ENCODE results near the gene PLSCR1.
A peak's percentile ranks its signal among the peaks of the same experiment; 100 is the strongest.
"Not testable (repeated sequence)": the region's sequence is repeated elsewhere in the genome, so short reads cannot be mapped to it uniquely, and the experiment has no call there.

Gene PLSCR1

DNA sequence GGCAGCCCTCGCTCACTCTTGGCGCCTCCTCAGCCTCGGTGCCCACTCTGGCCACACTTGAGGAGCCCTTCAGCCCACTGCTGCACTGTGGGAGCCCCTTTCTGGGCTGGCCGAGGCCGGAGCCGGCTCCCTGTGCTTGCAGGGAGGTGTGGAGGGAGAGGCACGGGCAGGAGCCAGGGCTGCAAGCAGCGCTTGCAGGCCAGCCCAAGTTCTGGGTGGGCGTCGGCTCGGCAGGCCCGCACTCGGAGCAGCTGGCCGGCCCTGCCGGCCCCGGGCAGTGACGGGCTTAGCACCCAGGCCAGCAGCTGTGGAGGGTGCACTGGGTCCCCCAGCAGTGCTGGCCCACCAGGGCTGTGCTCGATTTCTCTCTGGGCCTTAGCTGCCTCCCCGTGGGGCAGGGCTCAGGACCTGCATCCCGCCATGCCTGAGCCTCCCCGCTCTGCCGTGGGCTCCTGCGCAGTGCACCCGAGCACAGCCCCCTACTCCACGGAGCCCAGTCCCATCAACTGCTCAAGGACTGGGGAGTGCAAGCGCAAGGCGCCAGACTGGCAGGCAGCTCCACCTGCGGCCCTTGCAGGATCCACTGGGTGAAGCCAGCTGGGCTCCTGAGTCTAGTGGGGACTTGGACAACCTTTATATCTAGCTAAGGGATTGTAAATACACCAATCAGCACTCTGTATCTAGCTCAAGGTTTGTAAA is 47.1 kb downstream of the PLSCR1 start:
- DNase-seq; H3K27ac ChIP-seq (ENCODE audit: insufficient read depth in 1 of 2, low read depth in 1 of 2, low read length in 2 of 2, poor library complexity in 1 of 2, severe bottlenecking in 2 of 2); POLR2A ChIA-PET; H3K4me3 ChIP-seq (ENCODE audit: control insufficient read depth in 1 of 7, extremely low read depth in 1 of 7, insufficient read depth in 4 of 7, low read depth in 2 of 7, low read length in 6 of 7); H3K9me3 ChIP-seq (ENCODE audit: control extremely low read depth in 1 of 5, control insufficient read depth in 4 of 5, insufficient read depth in 2 of 5, low read depth in 1 of 5, low read length in 4 of 5); CTCF ChIA-PET; H3K27me3 ChIP-seq (replicated peaks in 2 of 5; ENCODE audit: control insufficient read depth in 4 of 5, insufficient read depth in 5 of 5, low read length in 4 of 5); H3K4me1 ChIP-seq (ENCODE audit: control extremely low read depth in 1 of 4, control insufficient read depth in 4 of 4, insufficient read depth in 4 of 4, low read length in 3 of 4); H3K36me3 ChIP-seq (ENCODE audit: control insufficient read depth in 4 of 4, insufficient read depth in 4 of 4, low read length in 3 of 4): not testable (repeated sequence)
- whole genome bisulfite sequencing (ENCODE audit: insufficient coverage), result 97% methylated on average over 27 of the region's 28 CpGs

- peak; percentile 41 to 84 (median 73) for DNase-seq
- POLR2A ChIA-PET, result no interaction called here
- H3K36me3 ChIP-seq (ENCODE audit: control insufficient read depth in 4 of 4, insufficient read depth in 4 of 4, low read length in 3 of 4), result no peaks in the 10 kb centered on the region
- H3K9me3 ChIP-seq (ENCODE audit: control extremely low read depth in 1 of 5, control insufficient read depth in 4 of 5, insufficient read depth in 2 of 5, low read depth in 1 of 5, low read length in 4 of 5), result peaks cover 0 to 6% (median 0%) of the 10 kb centered on the region in 5 experiments
- H3K27ac ChIP-seq (ENCODE audit: insufficient read depth in 1 of 2, low read depth in 1 of 2, low read length in 2 of 2, poor library complexity in 1 of 2, severe bottlenecking in 2 of 2), result no peak overlapping the region
- CTCF ChIA-PET, result no interaction called here
- no peaks in the 10 kb centered on the region for H3K27me3 ChIP-seq (replicated peaks in 2 of 5; ENCODE audit: control insufficient read depth in 4 of 5, insufficient read depth in 5 of 5, low read length in 4 of 5)
- H3K4me3 ChIP-seq (ENCODE audit: control insufficient read depth in 1 of 7, extremely low read depth in 1 of 7, insufficient read depth in 4 of 7, low read depth in 2 of 7, low read length in 6 of 7), result no peak overlapping the region
- H3K4me1 ChIP-seq (ENCODE audit: control extremely low read depth in 1 of 4, control insufficient read depth in 4 of 4, insufficient read depth in 4 of 4, low read length in 3 of 4), result peaks cover 0 to 5% (median 0%) of the 10 kb centered on the region in 4 experiments
- WGBS (ENCODE audit: insufficient coverage), result 67% methylated on average over 1 of the region's 1 CpG
Observed at GRCh38 chr3:146496726-146497125, 47.7 kb downstream of the PLSCR1 start.

- DNase-seq, result no peak
- Histone ChIP-seq H3K4me1 (ENCODE audit: control extremely low read depth in 1 of 4, control insufficient read depth in 4 of 4, insufficient read depth in 4 of 4, low read length in 3 of 4) (peaks cover 0 to 5% (median 0%) of the 10 kb centered on the region in 4 experiments), H3K27ac (ENCODE audit: insufficient read depth in 1 of 2, low read depth in 1 of 2, low read length in 2 of 2, poor library complexity in 1 of 2, severe bottlenecking in 2 of 2) (no peak overlapping the region), H3K9me3 (ENCODE audit: control extremely low read depth in 1 of 5, control insufficient read depth in 4 of 5, insufficient read depth in 2 of 5, low read depth in 1 of 5, low read length in 4 of 5) (peaks cover 0 to 8% (median 0%) of the 10 kb centered on the region in 5 experiments), H3K4me3 (ENCODE audit: control insufficient read depth in 1 of 7, extremely low read depth in 1 of 7, insufficient read depth in 4 of 7, low read depth in 2 of 7, low read length in 6 of 7) (no peak overlapping the region), H3K27me3 (replicated peaks in 2 of 5; ENCODE audit: control insufficient read depth in 4 of 5, insufficient read depth in 5 of 5, low read length in 4 of 5) (no peaks in the 10 kb centered on the region), H3K36me3 (ENCODE audit: control insufficient read depth in 4 of 4, insufficient read depth in 4 of 4, low read length in 3 of 4) (no peaks in the 10 kb centered on the region)
- ChIA-PET CTCF (no interaction called here), POLR2A (no interaction called here)
- WGBS (ENCODE audit: insufficient coverage), result no CpG with 5 or more reads among the region's 1 CpG
Observed at GRCh38 chr3:146496251-146496650, 48.2 kb downstream of the PLSCR1 start.

GRCh38 chr3:146493761-146494160 is 50.6 kb downstream of the PLSCR1 start:
- Histone ChIP-seq H3K36me3 (ENCODE audit: control insufficient read depth in 4 of 4, insufficient read depth in 4 of 4, low read length in 3 of 4) (no peaks in the 10 kb centered on the region), H3K4me3 (ENCODE audit: control insufficient read depth in 1 of 7, extremely low read depth in 1 of 7, insufficient read depth in 4 of 7, low read depth in 2 of 7, low read length in 6 of 7) (no peak overlapping the region), H3K9me3 (ENCODE audit: control extremely low read depth in 1 of 5, control insufficient read depth in 4 of 5, insufficient read depth in 2 of 5, low read depth in 1 of 5, low read length in 4 of 5) (peaks cover 0 to 16% (median 0%) of the 10 kb centered on the region in 5 experiments), H3K27ac (ENCODE audit: insufficient read depth in 1 of 2, low read depth in 1 of 2, low read length in 2 of 2, poor library complexity in 1 of 2, severe bottlenecking in 2 of 2) (no peak overlapping the region), H3K27me3 (replicated peaks in 2 of 5; ENCODE audit: control insufficient read depth in 4 of 5, insufficient read depth in 5 of 5, low read length in 4 of 5) (no peaks in the 10 kb centered on the region), H3K4me1 (ENCODE audit: control extremely low read depth in 1 of 4, control insufficient read depth in 4 of 4, insufficient read depth in 4 of 4, low read length in 3 of 4) (peaks cover 0 to 6% (median 2%) of the 10 kb centered on the region in 4 experiments)
- no CpG with 5 or more reads among the region's 2 CpGs for WGBS (ENCODE audit: insufficient coverage)
- POLR2A ChIA-PET, result no interaction called here
- no peak for DNase-seq
- CTCF ChIA-PET, result no interaction called here

DNA sequence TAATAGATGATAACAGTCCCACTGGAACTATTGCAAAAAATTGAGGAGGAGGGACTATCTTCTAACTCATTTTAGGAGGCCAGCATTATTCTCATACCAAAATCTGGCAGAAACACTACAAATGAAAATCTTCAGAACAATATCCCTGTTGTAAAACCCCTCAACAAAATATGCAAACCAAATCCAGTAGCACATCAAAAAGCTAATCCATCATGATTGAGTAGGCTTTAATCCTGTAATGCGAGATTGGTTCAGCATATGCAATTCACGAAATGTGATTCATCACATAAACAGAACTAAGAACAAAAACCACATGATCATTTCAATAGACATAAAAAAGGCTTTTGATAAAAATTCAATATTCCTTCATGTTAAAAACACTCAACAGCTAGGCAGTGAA is 51.2 kb downstream of the PLSCR1 start:
- no peak for DNase-seq
- Histone ChIP-seq H3K4me3 (ENCODE audit: control insufficient read depth in 1 of 7, extremely low read depth in 1 of 7, insufficient read depth in 4 of 7, low read depth in 2 of 7, low read length in 6 of 7) (no peak overlapping the region), H3K27me3 (replicated peaks in 2 of 5; ENCODE audit: control insufficient read depth in 4 of 5, insufficient read depth in 5 of 5, low read length in 4 of 5) (no peaks in the 10 kb centered on the region), H3K9me3 (ENCODE audit: control extremely low read depth in 1 of 5, control insufficient read depth in 4 of 5, insufficient read depth in 2 of 5, low read depth in 1 of 5, low read length in 4 of 5) (peaks cover 0 to 16% (median 0%) of the 10 kb centered on the region in 5 experiments), H3K27ac (ENCODE audit: insufficient read depth in 1 of 2, low read depth in 1 of 2, low read length in 2 of 2, poor library complexity in 1 of 2, severe bottlenecking in 2 of 2) (no peak overlapping the region), H3K36me3 (ENCODE audit: control insufficient read depth in 4 of 4, insufficient read depth in 4 of 4, low read length in 3 of 4) (no peaks in the 10 kb centered on the region), H3K4me1 (ENCODE audit: control extremely low read depth in 1 of 4, control insufficient read depth in 4 of 4, insufficient read depth in 4 of 4, low read length in 3 of 4) (peaks cover 0 to 6% (median 2%) of the 10 kb centered on the region in 4 experiments)
- POLR2A ChIA-PET, result no interaction called here
- CTCF ChIA-PET, result no interaction called here
- WGBS (ENCODE audit: insufficient coverage), result 100% methylated on average over 1 of the region's 2 CpGs

- POLR2A ChIA-PET, result no interaction called here
Observed at GRCh38 chr3:146491303-146491702, 53.1 kb downstream of the PLSCR1 start.

DNA sequence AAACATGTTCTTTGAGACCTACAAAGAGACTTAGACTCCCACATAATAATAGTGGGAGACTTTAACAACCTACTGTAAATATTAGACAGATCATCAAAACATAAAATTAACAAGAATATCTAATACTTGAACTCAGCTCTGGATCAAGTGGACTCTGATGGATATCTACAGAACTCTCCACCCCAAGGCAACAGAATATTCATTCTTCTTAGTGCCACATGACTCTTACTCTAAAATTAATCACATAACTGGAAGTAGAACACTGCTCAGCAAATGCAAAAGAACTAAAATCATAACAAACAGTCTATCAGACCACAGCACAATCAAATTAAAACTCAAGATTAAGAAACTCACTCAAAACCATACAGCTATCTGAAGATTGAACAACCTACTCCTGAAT is 59.1 kb downstream of the PLSCR1 start:
- no peaks in the 10 kb centered on the region for H3K27me3 ChIP-seq (replicated peaks in 2 of 5; ENCODE audit: control insufficient read depth in 4 of 5, insufficient read depth in 5 of 5, low read length in 4 of 5)
- no peak overlapping the region for H3K27ac ChIP-seq (ENCODE audit: insufficient read depth in 1 of 2, low read depth in 1 of 2, low read length in 2 of 2, poor library complexity in 1 of 2, severe bottlenecking in 2 of 2)
- ChIA-PET CTCF (no interaction called here), POLR2A (no interaction called here)
- no peaks in the 10 kb centered on the region for H3K36me3 ChIP-seq (ENCODE audit: control insufficient read depth in 4 of 4, insufficient read depth in 4 of 4, low read length in 3 of 4)
- H3K4me3 ChIP-seq (ENCODE audit: control insufficient read depth in 1 of 7, extremely low read depth in 1 of 7, insufficient read depth in 4 of 7, low read depth in 2 of 7, low read length in 6 of 7), result no peak overlapping the region
- H3K4me1 ChIP-seq (ENCODE audit: control extremely low read depth in 1 of 4, control insufficient read depth in 4 of 4, insufficient read depth in 4 of 4, low read length in 3 of 4), result peaks cover 0 to 1% (median 0%) of the 10 kb centered on the region in 4 experiments
- no peak for DNase-seq
- H3K9me3 ChIP-seq (ENCODE audit: control extremely low read depth in 1 of 5, control insufficient read depth in 4 of 5, insufficient read depth in 2 of 5, low read depth in 1 of 5, low read length in 4 of 5), result peaks cover 0 to 4% (median 0%) of the 10 kb centered on the region in 5 experiments

More at GRCh38 chr3:146491303-146491702, 53.1 kb downstream of the PLSCR1 start:
- no peaks in the 10 kb centered on the region for H3K27me3 ChIP-seq (replicated peaks in 2 of 5; ENCODE audit: control insufficient read depth in 4 of 5, insufficient read depth in 5 of 5, low read length in 4 of 5)
- H3K9me3 ChIP-seq (ENCODE audit: control extremely low read depth in 1 of 5, control insufficient read depth in 4 of 5, insufficient read depth in 2 of 5, low read depth in 1 of 5, low read length in 4 of 5), result peaks cover 0 to 16% (median 0%) of the 10 kb centered on the region in 5 experiments
- H3K27ac ChIP-seq (ENCODE audit: insufficient read depth in 1 of 2, low read depth in 1 of 2, low read length in 2 of 2, poor library complexity in 1 of 2, severe bottlenecking in 2 of 2), result no peak overlapping the region
- 100% methylated on average over 1 of the region's 2 CpGs for WGBS (ENCODE audit: insufficient coverage)
- no peak overlapping the region for H3K4me3 ChIP-seq (ENCODE audit: control insufficient read depth in 1 of 7, extremely low read depth in 1 of 7, insufficient read depth in 4 of 7, low read depth in 2 of 7, low read length in 6 of 7)
- H3K4me1 ChIP-seq (ENCODE audit: control extremely low read depth in 1 of 4, control insufficient read depth in 4 of 4, insufficient read depth in 4 of 4, low read length in 3 of 4), result peaks cover 0 to 6% (median 0%) of the 10 kb centered on the region in 4 experiments
- DNase-seq, result no peak
- H3K36me3 ChIP-seq (ENCODE audit: control insufficient read depth in 4 of 4, insufficient read depth in 4 of 4, low read length in 3 of 4), result no peaks in the 10 kb centered on the region
- CTCF ChIA-PET, result interaction anchor here (0.6 to 0.9 kb wide), 2 partner anchors 19 to 327 kb away, joined by 3 read pairs; no protein-coding TSS in a partner anchor
